A549 (cell line): ENCODE measurements around the gene CPEB2.

ENCODE experiments used
- CBX8 ChIP-seq: fragments of 200-600 bp; sonication (generic); IDR thresholded peaks from 2 replicates; pipeline ENCODE4 v1.6.1; 2016
- CTCF ChIP-seq: fragments of >200 bp; sonication (Bioruptor Twin); formaldehyde crosslinking; IDR thresholded peaks from 3 replicates; pipeline ENCODE4 v1.5.1; 2016
- JUN ChIP-seq, 2 experiments: fragments of >200 bp; sonication (Bioruptor Twin); formaldehyde crosslinking; IDR thresholded peaks; 2 replicates in 1 of 2; 3 replicates in 1 of 2; pipeline ENCODE4 v1.6.1; 2016 to 2017
- MYC ChIP-seq: IDR thresholded peaks from 2 replicates; pipeline ENCODE4 v1.6.1; 2012; ENCODE audit warnings: mild to moderate bottlenecking, inconsistent platforms, low read length, improper control_type of control experiment, borderline replicate concordance
- NR3C1 ChIP-seq: fragments of >200 bp; sonication (Bioruptor Twin); formaldehyde crosslinking; IDR thresholded peaks from 3 replicates; pipeline ENCODE4 v1.6.1; 2017
- PBX3 ChIP-seq: IDR thresholded peaks from 2 replicates; pipeline ENCODE4 v1.6.1; 2012
- POLR2A ChIP-seq: IDR thresholded peaks from 2 replicates; pipeline ENCODE4 v1.6.1; 2012; ENCODE audit warnings: mild to moderate bottlenecking, low read length
- REST ChIP-seq: fragments of 200-600 bp; sonication (generic); IDR thresholded peaks from 2 replicates; pipeline ENCODE4 v1.6.1; 2016; ENCODE audit warnings: antibody characterized with exemption, mild to moderate bottlenecking, moderate library complexity
- ZC3H11A ChIP-seq: fragments of 450-650 bp; IDR thresholded peaks from 2 replicates; pipeline ENCODE4 v1.6.1; 2014; ENCODE audit warnings: antibody characterized with exemption, mild to moderate bottlenecking
- ZFP36 ChIP-seq: fragments of 450-650 bp; IDR thresholded peaks from 2 replicates; pipeline ENCODE4 v1.6.1; 2014; ENCODE audit warnings: borderline replicate concordance; ENCODE audit not compliant: partially characterized antibody
- ZSCAN20 ChIP-seq: fragments of 250-450 bp; sonication (Bioruptor Pico); IDR thresholded peaks from 2 replicates; pipeline ENCODE4 v1.8.0; 2022; ENCODE audit warnings: mild to moderate bottlenecking, moderate library complexity

GRCh38 chr4:15034071-15034764, 31.9 kb downstream of the CPEB2 start:
- TF ChIP-seq POLR2A, result no peak
- no peak for TF ChIP-seq CTCF
- no peak for TF ChIP-seq ZC3H11A
- TF ChIP-seq NR3C1, result no peak
- TF ChIP-seq CBX8, result no peak
- TF ChIP-seq ZSCAN20, result no peak
- no peak for TF ChIP-seq JUN (IDR thresholded peaks at IDR 0.05)
- no peak for TF ChIP-seq ZFP36
- no peak for TF ChIP-seq REST
- no peak for TF ChIP-seq PBX3
- no peak for TF ChIP-seq MYC
